B cell (primary cell): ENCODE measurements around the gene ZNF423. TPM values are rescaled to one million over a fixed set of nuclear protein-coding genes. Genes with fewer than 3 reads are reported as not detected.

Source experiments
- ATAC-seq: fragments of 200-7000 bp; cut with Tn5 transposase; one replicate; pipeline ENCODE4 v1.10.0; 2021; ENCODE audit warnings: low read depth, mild to moderate bottlenecking, moderate number of reproducible peaks, moderate library complexity
- CTCF ChIA-PET: fragments of 350-600 bp; sonication (Branson Sonifier 250); formaldehyde crosslinking; loops from one replicate; lab custom pipeline; 2021; ENCODE audit warnings: antibody characterized with exemption, inconsistent platforms; lab: Charles Lee
- POLR2A ChIA-PET: fragments of 350-600 bp; sonication (Branson Sonifier 250); formaldehyde crosslinking; loops from one replicate; lab custom pipeline; 2021; ENCODE audit warnings: antibody characterized with exemption; lab: Charles Lee
- DNase-seq: peaks from one replicate; pipeline ENCODE4 v3.0.0; 2013
- H2AFZ ChIP-seq: 2 replicates; pipeline ENCODE4 v1.6.1; 2012; ENCODE audit warnings: mild to moderate bottlenecking, low read depth, low read length; ENCODE audit not compliant: insufficient read depth, poor library complexity, severe bottlenecking
- H3K27ac ChIP-seq, 2 donors: 1 replicate in 1 of 2; 2 replicates in 1 of 2; pipeline ENCODE4 v1.5.1; 2012 to 2013; ENCODE audit warnings: low read length in 2 of 2, mild to moderate bottlenecking in 2 of 2, moderate library complexity in 1 of 2
- H3K27me3 ChIP-seq, 4 experiments: fragments of 200-600 bp in 1 of 4; sonication (generic) in 1 of 4; replicated peaks in 1 of 4; 1 replicate in 2 of 4; 2 replicates in 2 of 4; pipeline versions ENCODE4 v1.6.1 to v1.7.0; 2013 to 2016; ENCODE audit warnings: low read length in 3 of 4, mild to moderate bottlenecking in 2 of 4, mixed read lengths in 1 of 4, moderate library complexity in 1 of 4; ENCODE audit not compliant: insufficient read depth in 4 of 4, control insufficient read depth in 3 of 4; ENCODE audit errors: control extremely low read depth in 1 of 4
- H3K36me3 ChIP-seq, 2 experiments: replicated peaks in 1 of 2; 1 replicate in 1 of 2; 2 replicates in 1 of 2; pipeline versions ENCODE4 v1.6.1 to v1.7.1; 2013; ENCODE audit warnings: low read length in 1 of 2; ENCODE audit not compliant: insufficient read depth in 2 of 2, control insufficient read depth in 1 of 2; ENCODE audit errors: control extremely low read depth in 1 of 2, extremely low read depth in 1 of 2
- H3K4me1 ChIP-seq, 2 donors: fragments of 200-600 bp in 1 of 2; sonication (generic) in 1 of 2; 1 replicate in 1 of 2; 2 replicates in 1 of 2; pipeline versions ENCODE4 v1.5.1 to v1.6.1; 2013 to 2017; ENCODE audit warnings: low read length in 2 of 2; ENCODE audit not compliant: control insufficient read depth in 2 of 2, insufficient read depth in 2 of 2
- H3K4me2 ChIP-seq: replicated peaks from 2 replicates; pipeline ENCODE3; 2012; ENCODE audit warnings: mild to moderate bottlenecking, low read depth, low read length; ENCODE audit not compliant: poor library complexity, severe bottlenecking
- H3K4me3 ChIP-seq, 5 experiments: fragments of 200-600 bp in 1 of 5; sonication (generic) in 1 of 5; 1 replicate in 3 of 5; 2 replicates in 2 of 5; pipeline versions ENCODE4 v1.5.1 to v1.7.0; 2011 to 2016; ENCODE audit warnings: low read length in 4 of 5, mild to moderate bottlenecking in 4 of 5, low read depth in 2 of 5, control low read depth in 1 of 5, moderate library complexity in 1 of 5; ENCODE audit not compliant: insufficient read depth in 1 of 5; ENCODE audit errors: control extremely low read depth in 1 of 5, extremely low read depth in 1 of 5
- H3K79me2 ChIP-seq: fragments of 200-600 bp; sonication (generic); one replicate; pipeline ENCODE4 v1.6.0; 2016; ENCODE audit warnings: low read length; ENCODE audit not compliant: control insufficient read depth, insufficient read depth
- H3K9ac ChIP-seq: fragments of 200-600 bp; sonication (generic); 2 replicates; pipeline ENCODE4 v1.6.1; 2017; ENCODE audit warnings: mild to moderate bottlenecking, low read length, moderate library complexity
- H3K9me3 ChIP-seq, 3 donors: one replicate each; pipeline versions ENCODE4 v1.6.1 to v1.7.1; 2013; ENCODE audit warnings: low read length in 2 of 3; ENCODE audit not compliant: control insufficient read depth in 2 of 3, insufficient read depth in 1 of 3; ENCODE audit errors: control extremely low read depth in 1 of 3
- H4K20me1 ChIP-seq: 2 replicates; pipeline ENCODE4 v1.6.0; 2012; ENCODE audit warnings: mild to moderate bottlenecking, low read length; ENCODE audit not compliant: insufficient read depth, control insufficient read depth, poor library complexity, severe bottlenecking
- H3K27ac Mint-ChIP-seq: one replicate; pipeline ENCODE4 v1.8.0; 2021; ENCODE audit warnings: mixed read lengths
- H3K27me3 Mint-ChIP-seq: one replicate; pipeline ENCODE4 v1.8.0; 2021; ENCODE audit warnings: mixed read lengths
- H3K4me1 Mint-ChIP-seq: one replicate; pipeline ENCODE4 v1.8.0; 2021; ENCODE audit warnings: mixed read lengths
- H3K4me3 Mint-ChIP-seq: one replicate; pipeline ENCODE4 v1.8.0; 2021; ENCODE audit warnings: mixed read lengths
- H3K9me3 Mint-ChIP-seq: one replicate; pipeline ENCODE4 v1.8.0; 2022; ENCODE audit warnings: mixed read lengths; ENCODE audit not compliant: insufficient read depth
- CTCF ChIP-seq: fragments of 200-600 bp; IDR thresholded peaks from one replicate; pipeline ENCODE4 v1.8.0; 2022; ENCODE audit warnings: antibody characterized with exemption, mild to moderate bottlenecking
- EZH2 ChIP-seq: IDR thresholded peaks from 2 replicates; pipeline ENCODE4 v1.6.1; 2012; ENCODE audit warnings: borderline replicate concordance, low read depth, mild to moderate bottlenecking, moderate library complexity, low read length; ENCODE audit not compliant: insufficient read depth, poor library complexity, severe bottlenecking
- WGBS: methylation state at CpG from one replicate; pipeline ENCODE4 v1.1.5; 2013; ENCODE audit warnings: missing lambda C conversion rate; ENCODE audit not compliant: insufficient coverage; 5-methylcytosine and 5-hydroxymethylcytosine counted together
- intact Hi-C: fragments of 100-400 bp; cut with micrococcal nuclease; formaldehyde crosslinking; loops from one replicate; pipeline ENCODE4 v1.10.0; 2022
- polyA plus RNA-seq: library from polyadenylated mRNA; depleted of rRNA; stranded (reverse); fragments of >200 nt; gene quantifications from 2 replicates; pipeline ENCODE4 v1.2.3, GENCODE V29; 2012
- total RNA-seq, 2 donors: library from RNA; stranded (reverse); fragments of 120-200 nt in 1 of 2; gene quantifications; 1 replicate in 1 of 2; 2 replicates in 1 of 2; pipeline versions ENCODE4 v1.2.3 to v1.2.4, GENCODE V29; 2013 to 2022

ZNF423 gene
- total and polyA plus RNA-seq, 2 donors (not counting 1 experiment from before 2014, with no cell fraction given), result not detected

DNA sequence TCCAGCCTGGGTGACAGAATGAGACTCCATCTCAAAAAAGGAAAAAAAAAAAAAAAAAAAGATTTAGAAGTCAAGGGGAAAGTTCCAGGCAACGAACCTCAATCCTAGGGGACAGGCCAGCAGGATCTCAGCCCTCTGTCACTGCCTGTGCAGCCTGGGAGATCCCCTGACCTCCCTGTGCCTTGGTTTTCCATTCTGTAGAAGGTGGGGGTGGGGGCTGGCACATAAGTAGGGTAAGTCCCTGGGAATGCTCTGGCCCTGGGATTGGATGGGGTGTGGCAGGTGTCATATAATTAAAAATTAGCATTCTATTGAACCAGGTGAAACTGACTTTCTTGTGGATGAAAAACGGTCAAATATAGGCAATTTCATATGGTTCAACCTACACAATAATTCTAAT, 391.8 kb downstream of the ZNF423 start:
- Mint-ChIP-seq H3K27me3 (no peaks in the 10 kb centered on the region), H3K9me3 (no peaks in the 10 kb centered on the region), H3K4me1 (peaks cover 28% of the 10 kb centered on the region), H3K4me3 (no peak overlapping the region), H3K27ac (no peak overlapping the region)
- CTCF ChIA-PET, result no interaction called here
- H3K9me3 ChIP-seq, result no peaks in the 10 kb centered on the region
- H3K79me2 ChIP-seq, result no peaks in the 10 kb centered on the region
- H3K4me1 ChIP-seq, result peaks cover 29 to 32% of the 10 kb centered on the region in 2 donors
- H4K20me1 ChIP-seq, result no peaks in the 10 kb centered on the region
- no peak overlapping the region for H3K4me3 ChIP-seq
- H2AFZ ChIP-seq, result no peak overlapping the region
- H3K4me2 ChIP-seq, result no peak overlapping the region
- POLR2A ChIA-PET, result no interaction called here
- no peaks in the 10 kb centered on the region for H3K36me3 ChIP-seq
- DNase-seq (no peak), ATAC-seq (no peak)
- TF ChIP-seq CTCF, result no peak
- no peak for TF ChIP-seq EZH2
- WGBS, result 71% methylated on average over 1 of the region's 2 CpGs
- H3K27ac ChIP-seq, result peak overlapping the region in 1 of 2 donors; percentile 33
- intact Hi-C loops, result no loop called here
- no peaks in the 10 kb centered on the region for H3K27me3 ChIP-seq
- H3K9ac ChIP-seq, result no peak overlapping the region

- H3K9me3 ChIP-seq, result no peaks in the 10 kb centered on the region
- H3K27me3 ChIP-seq, result no peaks in the 10 kb centered on the region
- peaks cover 24 to 26% of the 10 kb centered on the region in 2 donors for H3K4me1 ChIP-seq
- peak; percentile 63 for DNase-seq
- peaks cover 23% of the 10 kb centered on the region for H3K4me1 Mint-ChIP-seq
- peak overlapping the region; percentile 15 for H3K27ac Mint-ChIP-seq
- no peak overlapping the region for H3K4me3 ChIP-seq
- CTCF ChIA-PET, result no interaction called here
- H3K27me3 Mint-ChIP-seq, result no peaks in the 10 kb centered on the region
- intact Hi-C loops, result no loop called here
- POLR2A ChIA-PET, result no interaction called here
- peak overlapping the region; percentile 19 for H2AFZ ChIP-seq
- H4K20me1 ChIP-seq, result no peaks in the 10 kb centered on the region
- H3K27ac ChIP-seq, result peak overlapping the region in 1 of 2 donors; percentile 51
- peak; percentile 75 for ATAC-seq
- no peaks in the 10 kb centered on the region for H3K79me2 ChIP-seq
- H3K4me2 ChIP-seq, result peak overlapping the region; percentile 27
- H3K9me3 Mint-ChIP-seq, result no peaks in the 10 kb centered on the region
- no peaks in the 10 kb centered on the region for H3K36me3 ChIP-seq
- H3K4me3 Mint-ChIP-seq, result peak overlapping the region; percentile 20
- 37% methylated on average over 5 of the region's 7 CpGs for WGBS
- no peak overlapping the region for H3K9ac ChIP-seq
- TF ChIP-seq CTCF (no peak), EZH2 (no peak)
These were observed 392.4 kb downstream of the ZNF423 start for GRCh38 chr16:49463529-49463928.
